PC-9 (cell line): ENCODE data around the gene SCGB1A1.

ENCODE experiments used
- CTCF ChIP-seq: fragments of 200-600 bp; sonication (generic); conservative IDR thresholded peaks from 2 replicates; pipeline ENCODE4 v1.6.1; 2017; ENCODE audit warnings: mixed run types, antibody characterized with exemption, mild to moderate bottlenecking, moderate library complexity
- EZH2 ChIP-seq: fragments of 200-600 bp; sonication (generic); IDR thresholded peaks from 2 replicates; pipeline ENCODE4 v1.8.0; 2017; ENCODE audit warnings: antibody characterized with exemption, low read depth

GRCh38 chr11:62399878-62400266 is 19.0 kb upstream of the SCGB1A1 start:
- TF ChIP-seq CTCF (no peak), EZH2 (no peak)
